Stimulated activated CD4-positive, alpha-beta T cell treated with anti-CD3 and anti-CD28 coated beads, Interleukin-12 subunit alpha, Interleukin-12 subunit beta, amount 100 ng/mL, for 24 hours (primary cell): ENCODE data around the gene LIN7B.
A peak's percentile ranks its signal among the peaks of the same experiment; 100 is the strongest.

Source experiments
- DNase-seq, 2 experiments: peaks; one replicate each; pipeline ENCODE4 v3.0.0-alpha.2; 2020; ENCODE audit warnings: low read depth in 2 of 2

The LIN7B gene

DNA sequence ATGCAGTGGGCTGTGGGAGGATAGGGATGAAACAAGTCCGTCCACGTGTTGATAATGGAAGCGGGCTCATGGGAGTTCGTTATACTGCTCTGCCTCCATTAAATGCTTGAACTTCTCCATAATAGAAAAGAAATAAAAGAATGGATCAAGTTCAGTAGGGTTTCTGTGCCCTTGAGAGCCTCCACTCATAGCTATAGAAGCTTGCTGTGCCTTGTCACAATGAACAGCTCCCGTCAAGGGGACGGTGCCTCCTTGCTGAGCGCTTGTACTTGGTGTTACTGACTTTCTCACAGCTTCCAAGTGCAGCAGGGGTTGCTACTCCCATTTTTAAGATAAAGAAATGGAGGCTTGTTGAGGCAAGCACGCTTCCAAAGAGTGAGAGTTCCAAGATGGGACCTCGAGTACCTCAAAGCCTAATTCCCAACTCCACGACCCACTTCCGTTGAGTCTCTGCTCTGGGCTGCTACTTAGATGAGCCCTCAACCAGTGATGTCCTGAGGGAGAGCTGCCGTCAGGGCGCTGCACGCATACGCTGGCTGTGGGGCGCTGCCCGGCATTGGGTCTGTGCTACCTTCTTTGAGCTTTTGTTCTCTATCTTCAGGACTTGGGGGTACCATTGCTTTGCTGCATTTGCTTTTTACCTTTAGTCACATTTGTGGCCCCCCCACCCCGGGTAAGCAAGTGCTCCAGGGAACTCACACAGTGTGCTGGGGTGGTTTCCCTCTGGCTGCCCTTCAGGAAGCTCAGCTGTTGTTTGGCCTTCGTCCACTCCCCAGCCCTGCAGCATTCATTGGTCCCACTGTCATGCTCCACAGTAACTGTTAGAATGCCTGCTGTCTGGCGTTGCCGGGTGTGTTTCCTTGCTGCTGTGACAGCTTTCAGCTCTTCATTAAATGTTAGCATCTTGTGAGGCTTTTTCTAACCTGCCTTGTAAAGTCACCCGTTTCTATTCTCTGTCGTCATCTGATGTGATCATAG is 19.4 kb upstream of the LIN7B start:
- no peak for DNase-seq

DNA sequence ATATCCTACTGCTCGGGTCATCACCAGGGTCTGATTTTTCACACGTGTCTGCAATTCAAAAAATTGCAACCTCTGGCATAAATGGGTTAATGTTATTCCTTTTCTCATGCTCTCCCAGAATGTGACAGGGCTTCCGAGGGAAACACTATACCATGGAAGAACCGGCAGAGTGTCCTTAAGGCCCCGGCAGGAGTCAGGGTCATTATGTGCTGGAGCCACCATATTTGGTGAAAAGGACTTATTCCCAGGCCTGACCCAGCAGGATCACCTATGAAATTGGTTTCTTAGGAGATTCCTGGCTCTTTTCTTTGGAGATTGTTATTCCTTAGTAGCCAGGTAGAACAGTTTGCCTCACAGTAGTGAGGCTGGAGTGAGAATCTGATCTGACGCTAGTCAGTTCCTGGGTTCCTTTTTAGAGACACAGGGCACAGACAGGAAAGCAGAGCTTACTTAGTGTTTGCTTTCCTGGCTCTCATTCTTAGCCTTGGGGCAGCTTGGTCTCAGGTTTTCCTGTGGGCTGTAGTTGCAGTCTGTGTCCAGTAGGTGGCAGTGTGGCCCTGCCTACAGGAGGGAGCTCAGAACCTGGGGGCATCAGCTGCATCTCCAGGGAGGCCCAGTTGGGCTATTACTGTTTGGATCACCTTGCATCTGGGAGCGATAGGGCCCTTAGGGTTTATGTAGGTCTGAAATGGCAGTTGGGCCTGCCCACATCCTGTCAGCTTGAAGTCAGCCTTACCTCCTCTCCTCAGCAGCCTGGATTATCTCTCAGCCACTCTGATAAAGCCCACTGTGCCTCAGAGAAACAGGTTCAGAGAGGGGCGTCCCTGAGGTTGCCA is 16.5 kb upstream of the LIN7B start:
- DNase-seq: peak; percentile 43 to 57

DNA sequence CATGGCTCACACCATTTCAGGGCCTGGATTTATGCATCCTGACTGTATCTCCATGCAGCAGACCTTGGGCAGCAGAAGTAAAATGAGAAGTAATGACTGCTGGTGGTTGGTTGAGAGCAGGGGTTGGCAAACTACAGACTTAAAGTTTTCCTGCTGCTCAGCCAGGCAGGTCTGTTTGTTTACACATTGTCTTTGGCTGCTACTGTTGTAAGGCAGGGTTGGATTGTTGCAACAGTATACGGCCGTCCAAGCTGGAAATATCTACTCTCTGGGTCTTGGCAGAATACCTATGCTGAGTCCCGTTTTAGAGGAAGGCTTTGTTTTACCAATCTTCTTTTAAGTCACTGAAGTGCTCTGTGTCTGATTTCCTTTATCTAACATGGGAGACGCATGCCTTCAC is 15.4 kb upstream of the LIN7B start:
- DNase-seq: no peak

DNA sequence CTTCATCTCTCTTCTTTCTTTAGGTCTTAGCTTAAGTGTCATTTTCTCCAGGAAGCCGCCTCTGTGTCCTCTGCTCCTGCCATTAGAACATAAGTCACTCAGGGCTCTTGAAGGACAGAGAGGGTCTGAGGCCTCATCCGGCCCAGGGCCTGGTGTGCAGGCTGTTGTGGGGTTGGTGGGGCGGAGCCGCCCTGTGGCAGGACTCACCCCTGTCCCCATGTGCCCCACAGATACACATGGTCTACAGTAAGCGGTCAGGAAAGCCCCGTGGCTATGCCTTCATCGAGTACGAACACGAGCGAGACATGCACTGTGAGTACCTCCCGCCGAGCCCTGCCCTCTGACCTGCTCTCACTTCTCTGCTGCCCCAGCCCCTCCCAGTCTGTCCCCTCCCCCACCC is 13.0 kb upstream of the LIN7B start:
- DNase-seq: no peak

DNA sequence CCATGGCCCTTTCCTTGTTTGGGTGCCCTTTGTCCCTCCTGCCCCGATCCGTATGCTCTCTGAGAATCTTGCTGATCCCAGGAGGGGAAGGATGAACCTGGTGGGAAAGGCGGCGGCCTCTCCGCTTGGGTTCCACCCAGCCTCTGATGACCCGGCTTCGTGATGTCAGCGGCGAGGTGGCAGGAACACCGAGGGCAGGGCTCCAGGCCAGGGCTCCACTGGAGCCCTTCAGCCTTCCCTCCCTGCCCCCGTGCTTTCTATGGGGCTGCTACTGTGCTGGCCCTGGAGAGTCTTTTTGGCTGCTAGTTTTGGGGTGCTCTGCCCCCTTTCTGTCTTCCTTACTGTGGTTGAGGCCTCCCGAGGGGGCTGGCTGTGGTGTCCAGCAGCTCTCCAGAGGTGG is 11.9 kb upstream of the LIN7B start:
- DNase-seq: no peak

GRCh38 chr19:49103331-49104085 is 10.7 kb upstream of the LIN7B start:
- no peak for DNase-seq

GRCh38 chr19:49104229-49104864 is 9.8 kb upstream of the LIN7B start:
- no peak for DNase-seq

GRCh38 chr19:49106648-49107135 is 7.5 kb upstream of the LIN7B start:
- DNase-seq: peak in 1 of 2 experiments; percentile 53

- no peak for DNase-seq
Measured at GRCh38 chr19:49107625-49108459, 6.3 kb upstream of the LIN7B start.

DNA sequence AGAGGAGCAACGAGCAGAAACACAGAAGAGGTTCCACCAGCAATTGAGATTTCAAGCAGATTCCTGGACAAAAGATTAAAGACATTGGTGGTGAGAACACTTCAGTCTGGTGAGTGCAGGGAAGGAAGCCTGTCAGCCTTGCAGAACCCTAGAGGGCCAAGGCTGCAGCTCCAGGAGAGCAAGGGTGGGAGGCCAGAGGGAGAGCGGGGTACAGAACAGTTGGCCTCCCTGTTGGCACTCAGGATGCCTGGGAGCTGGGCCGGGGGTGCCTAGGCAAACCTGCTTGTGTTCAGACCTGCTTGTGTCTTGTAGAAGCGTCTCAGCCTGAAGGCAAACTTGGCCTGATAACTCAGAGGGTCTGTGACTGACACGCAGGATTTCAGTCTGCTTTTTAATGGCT is 5.1 kb upstream of the LIN7B start:
- no peak for DNase-seq

DNA sequence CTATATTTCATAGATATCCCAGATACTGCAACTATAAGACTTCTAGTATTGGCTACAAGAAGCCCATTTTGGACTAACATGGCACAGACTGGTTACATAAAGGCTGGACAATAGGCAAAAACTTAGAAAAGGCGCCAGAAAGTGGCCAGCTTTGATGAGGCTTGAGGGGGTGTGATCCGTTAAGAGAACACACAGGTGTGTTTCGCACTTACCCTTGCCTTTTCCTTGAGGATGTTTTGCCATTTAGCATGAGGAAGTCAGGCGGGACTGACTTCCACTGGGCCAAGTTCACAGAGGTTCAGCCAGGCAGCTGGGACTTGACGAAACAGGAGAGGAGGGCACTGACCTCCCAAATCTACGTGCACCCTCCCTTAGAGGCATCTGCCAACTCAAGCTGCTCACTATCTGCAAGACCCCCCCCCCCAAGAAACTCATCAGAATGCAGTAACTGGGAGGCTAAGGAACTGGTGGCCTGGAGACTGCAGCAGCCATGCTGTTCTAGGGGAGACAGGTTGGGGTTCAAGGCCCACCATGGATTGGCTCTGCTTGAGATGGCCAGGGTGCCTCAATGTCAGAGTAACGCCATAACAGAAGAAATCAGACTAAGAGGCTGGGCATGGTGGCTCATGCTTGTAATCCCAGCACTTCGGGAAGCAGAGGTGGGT is 4.5 kb upstream of the LIN7B start:
- DNase-seq: no peak

- DNase-seq: no peak
Measured at GRCh38 chr19:49110567-49110966, 3.6 kb upstream of the LIN7B start.

DNA sequence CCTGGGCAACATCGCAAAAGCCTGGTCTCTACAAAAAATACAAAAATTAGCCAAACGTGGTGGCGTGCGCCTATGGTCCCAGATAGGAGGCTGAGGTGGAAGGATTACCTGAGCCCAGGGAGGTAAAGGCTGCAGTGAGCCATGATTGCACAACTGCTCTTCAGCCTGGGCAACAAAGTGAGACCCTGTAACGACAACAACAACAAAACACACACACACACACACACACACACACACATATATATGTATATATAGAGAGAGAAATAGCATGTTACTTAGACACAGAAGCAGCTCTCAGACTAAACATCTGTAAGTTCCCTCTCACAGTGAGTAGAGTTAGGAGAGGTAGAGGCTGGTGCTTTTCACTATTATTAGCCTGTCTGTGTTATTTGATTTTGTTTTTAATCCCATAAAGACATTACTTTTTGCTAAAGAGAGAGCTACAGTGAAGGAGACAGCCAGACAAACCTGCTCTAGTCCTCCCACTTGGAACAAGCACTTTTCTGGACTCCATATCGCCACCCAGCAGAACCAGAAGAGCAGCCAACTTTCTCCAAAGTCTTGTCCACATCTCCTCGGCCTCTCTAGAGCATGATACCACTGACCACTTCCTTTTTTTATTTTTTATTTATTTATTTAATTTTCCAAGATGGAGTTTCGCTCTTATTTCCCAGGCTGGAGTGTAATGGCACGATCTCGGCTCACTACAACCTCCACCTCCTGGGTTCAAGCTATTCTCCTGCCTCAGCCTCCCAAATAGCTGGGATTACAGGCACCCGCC is 2.8 kb upstream of the LIN7B start:
- DNase-seq: no peak

DNA sequence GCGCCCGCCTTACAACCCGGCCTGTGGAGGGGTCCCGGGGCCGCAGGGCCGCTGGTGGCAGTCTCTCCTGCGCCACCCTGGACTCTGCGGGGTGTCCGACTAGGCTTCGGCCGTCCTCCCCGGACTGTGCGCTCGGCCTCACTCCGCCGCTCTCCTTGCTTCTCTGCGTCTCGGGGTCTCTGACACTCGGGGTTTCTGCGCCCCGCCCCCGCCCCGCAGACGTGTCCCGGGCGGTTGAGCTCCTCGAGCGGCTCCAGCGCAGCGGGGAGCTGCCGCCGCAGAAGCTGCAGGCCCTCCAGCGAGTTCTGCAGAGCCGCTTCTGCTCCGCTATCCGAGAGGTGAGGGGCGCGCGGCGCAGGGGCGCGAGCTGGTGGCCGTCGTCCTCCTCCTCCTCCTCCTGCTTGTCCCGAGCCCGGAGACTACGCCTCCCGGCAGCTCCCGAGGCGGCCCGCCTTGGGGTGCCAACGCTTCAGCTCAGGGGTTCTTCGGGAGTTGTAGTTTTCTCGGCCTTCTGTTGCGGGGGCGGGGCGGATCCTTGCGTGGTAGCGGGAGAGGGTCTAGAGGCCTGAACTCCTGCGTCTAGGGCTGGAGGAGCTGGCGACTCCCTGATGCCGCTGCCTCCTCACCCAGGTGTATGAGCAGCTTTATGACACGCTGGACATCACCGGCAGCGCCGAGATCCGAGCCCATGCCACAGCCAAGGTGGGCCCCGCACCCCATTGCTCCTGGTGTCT is 627 bp downstream of the LIN7B start:
- DNase-seq: peak in 1 of 2 experiments; percentile 47

DNA sequence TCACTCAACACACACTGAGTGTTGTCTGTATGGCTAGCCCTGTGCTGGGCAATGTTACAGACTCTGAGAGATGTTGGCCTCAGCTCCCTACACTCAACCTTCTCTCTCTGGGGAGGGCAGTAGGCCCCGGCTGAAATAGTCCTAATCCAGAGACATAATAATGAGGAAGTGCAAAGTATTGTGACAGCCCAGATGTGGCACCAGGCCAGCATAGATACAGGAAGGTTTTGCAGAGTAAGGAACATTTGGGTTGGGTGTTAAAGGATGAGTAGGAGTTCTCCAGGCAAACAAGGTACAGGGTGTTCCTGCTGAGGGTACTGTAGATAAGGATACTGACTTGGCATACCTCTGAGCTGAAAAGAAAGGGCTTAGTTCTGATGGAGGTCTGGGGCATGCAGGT is 2.4 kb downstream of the LIN7B start:
- no peak for DNase-seq

DNA sequence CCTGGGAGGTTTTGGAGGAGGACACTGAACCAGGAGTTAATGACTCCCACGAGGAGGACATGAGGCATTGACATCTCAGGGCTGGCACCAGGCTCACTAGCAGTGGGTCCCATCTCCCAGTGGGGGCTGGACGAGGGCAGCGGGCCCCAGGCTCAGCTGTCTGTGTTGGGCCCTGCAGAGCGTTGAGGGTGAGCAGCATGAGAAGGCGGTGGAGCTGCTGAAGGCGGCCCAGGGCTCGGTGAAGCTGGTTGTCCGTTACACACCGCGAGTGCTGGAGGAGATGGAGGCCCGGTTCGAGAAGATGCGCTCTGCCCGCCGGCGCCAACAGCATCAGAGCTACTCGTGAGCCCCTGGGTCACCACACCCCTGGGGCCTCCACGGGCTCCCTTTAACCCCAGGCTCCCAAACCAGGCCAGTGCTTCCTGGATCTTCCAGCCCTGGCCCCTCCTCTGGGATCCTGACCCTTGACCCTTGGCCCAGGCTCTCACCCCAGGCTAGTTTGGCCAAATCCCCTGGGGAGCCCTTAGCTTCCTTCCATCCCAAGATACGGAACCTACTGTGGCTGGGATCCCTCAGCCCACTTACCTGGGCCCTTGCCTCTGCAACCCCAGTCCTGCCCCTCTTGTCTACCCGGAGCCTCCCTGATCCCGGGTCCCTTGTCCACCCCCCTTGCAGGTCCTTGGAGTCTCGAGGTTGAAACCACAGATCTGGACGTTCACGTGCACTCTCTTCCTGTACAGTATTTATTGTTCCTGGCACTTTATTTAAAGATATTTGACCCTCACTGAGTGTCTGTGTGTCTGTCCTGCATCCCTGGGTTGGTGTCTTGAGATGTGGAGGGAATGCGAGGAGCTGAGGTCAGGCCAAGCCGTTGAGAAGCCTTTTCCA is 3.8 kb downstream of the LIN7B start:
- DNase-seq: no peak
